ENCODE data around the gene FCGBP. TPM values are rescaled to one million over a fixed set of nuclear protein-coding genes. Genes with fewer than 3 reads are reported as not detected.

The FCGBP gene
- total RNA-seq, 1 donor from 2014 or later, result 17.0 TPM

GRCh38 chr19:39946532-39946931, 12.1 kb upstream of the FCGBP start:
- no peak for DNase-seq

GRCh38 chr19:39943586-39943985, 9.2 kb upstream of the FCGBP start:
- DNase-seq, result no peak

DNA sequence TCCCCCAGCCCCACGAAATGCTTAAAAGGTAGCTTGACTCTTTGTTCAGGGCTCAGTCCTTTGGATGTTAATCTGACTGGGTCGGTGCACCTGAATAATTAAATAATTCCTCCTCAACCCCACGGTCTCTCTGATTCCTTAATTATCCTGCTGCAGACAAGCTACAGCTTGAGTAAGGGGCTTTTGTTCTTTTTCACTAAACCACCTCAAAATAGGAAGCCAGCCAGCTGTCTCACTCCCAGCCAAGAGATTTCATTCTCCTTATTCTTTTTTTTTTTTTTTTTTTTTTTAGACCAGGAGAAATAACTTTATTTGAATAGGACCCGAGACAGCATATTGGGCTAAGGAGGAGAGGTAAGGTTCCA, 7.9 kb upstream of the FCGBP start:
- DNase-seq, result peak; percentile 13

DNA sequence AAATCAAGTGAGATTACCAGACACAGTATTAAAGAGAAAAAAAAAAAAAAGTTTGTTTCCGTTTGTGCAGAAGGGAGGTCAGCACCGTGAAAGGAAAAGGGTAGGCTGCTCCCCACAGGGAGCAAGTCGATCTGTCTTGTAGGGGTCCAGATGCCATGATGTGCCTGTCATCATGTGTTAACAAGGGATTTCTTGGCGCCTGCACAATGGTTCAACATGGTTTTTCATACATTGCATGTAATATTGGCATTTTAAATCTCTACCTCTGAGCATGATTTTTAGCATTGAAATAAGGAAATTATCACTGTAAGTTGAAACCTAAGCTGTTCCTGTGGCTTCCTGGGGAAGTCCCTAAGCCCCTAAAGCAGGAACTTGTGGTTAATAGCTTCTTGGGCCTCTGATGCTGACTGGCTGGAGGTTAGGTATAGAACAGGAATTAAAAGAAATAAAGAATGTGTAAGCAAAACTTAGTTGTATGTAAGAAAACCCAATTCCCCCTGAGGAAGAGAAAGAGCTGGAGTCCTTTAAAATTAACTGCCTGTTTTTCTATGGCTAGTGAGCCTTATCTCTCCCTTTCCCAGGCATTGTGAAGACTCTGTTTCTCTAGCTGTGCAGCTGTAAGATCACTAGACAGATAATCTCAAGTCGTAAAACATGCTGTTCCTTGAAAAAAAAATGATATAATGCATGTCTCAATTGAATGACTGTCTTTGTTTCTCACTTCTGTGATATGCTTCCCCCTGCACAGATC, 7.4 kb upstream of the FCGBP start:
- peak; percentile 14 for DNase-seq

DNA sequence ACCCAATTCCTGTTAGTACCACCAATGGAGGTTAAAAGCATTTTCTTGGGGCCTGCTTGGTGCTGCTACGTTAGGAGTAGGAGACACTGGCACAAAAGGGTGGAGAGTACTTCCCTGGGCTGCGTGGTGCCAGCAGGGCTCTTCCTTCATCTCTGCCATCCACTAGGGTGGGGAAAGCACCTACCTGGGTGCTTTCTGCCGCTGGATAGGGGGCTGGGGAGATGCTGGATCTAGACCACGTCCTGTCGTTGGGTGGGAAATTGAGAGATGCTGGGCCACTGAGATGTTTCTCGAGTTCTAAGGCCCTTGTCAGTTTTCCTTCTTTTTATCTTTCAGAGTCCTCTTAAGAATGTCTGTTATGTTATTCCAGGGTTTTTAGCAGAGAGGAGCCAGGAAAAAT, 6.7 kb upstream of the FCGBP start:
- no peak for DNase-seq

DNA sequence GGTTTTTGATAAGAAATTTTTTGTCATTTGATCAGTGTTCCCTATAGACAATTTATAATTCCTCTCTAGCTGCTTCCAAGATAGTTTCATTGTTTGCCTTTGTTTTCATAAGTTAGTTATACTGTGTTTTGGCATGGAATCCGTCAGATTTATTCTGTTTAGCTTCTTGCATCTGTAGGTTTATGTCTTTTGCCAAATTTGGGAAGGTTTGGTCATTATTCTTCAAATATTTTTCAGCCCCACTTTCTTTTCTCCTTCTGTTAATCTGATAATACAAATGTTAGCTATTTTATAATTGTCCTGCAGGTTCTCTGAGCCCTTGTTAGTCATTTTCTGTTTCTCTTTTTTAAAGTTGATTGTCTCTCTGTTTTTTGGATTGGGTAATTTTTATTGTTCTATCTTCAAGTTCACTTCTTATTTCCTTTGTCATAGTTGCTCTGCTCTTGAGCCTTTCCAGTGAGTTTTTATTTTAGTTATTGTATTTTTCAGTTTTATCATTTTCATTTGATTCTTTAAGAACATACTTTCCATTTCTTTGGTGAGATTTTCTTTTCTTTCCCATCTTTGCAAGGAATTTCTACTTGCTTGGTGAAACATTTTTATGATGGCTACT, 5.9 kb upstream of the FCGBP start:
- DNase-seq, result no peak

DNA sequence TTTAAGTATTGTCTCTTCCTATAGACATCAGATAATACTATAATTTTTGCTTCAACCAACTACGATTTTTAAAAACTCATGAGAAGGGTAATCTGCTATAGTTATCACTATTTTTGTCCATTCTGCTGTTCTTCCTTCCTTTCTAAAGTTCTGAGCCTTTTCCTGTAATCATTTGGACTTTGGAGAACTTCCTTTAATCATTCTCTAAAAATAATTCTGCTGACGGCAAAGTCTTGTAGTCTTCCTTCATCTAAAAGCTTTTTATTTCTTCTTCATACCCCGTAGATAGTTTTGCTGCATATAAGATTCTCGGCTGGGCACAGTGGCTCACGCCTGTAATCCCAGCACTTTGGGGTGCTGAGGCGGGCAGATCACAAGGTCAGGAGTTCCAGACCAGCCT, 5.1 kb upstream of the FCGBP start:
- no peak for DNase-seq

GRCh38 chr19:39937787-39938186, 3.4 kb upstream of the FCGBP start:
- DNase-seq, result no peak

DNA sequence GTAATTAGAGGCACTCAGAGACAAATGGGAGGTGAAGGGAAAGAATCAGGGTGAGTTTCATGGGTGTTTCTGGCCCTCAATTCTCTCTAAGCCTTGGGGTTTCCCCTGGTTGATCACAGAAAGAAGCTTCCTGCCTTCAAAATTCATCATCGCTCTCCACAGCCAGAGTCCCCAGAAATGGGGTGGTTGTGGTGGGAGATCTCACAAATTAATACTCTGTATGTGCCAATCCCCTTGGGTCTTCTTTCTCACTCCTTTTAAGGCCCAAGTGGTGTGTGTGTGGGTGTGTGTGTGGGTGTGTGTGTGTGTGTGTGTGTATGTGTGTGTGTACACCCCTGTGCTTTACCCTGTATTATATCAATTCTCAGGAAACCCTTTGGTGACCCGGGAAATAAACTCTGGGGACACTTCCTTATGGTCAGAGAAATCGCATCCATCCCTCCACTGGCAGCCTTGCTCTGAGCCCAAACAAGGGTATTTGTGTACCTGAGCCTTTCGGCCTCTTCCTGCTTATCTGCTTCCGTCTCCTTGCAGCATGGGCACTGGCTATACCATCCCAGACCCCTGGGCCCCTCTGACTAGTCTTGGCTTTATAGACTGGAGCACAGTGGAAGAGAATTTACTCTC, 2.8 kb upstream of the FCGBP start:
- no peak for DNase-seq

DNA sequence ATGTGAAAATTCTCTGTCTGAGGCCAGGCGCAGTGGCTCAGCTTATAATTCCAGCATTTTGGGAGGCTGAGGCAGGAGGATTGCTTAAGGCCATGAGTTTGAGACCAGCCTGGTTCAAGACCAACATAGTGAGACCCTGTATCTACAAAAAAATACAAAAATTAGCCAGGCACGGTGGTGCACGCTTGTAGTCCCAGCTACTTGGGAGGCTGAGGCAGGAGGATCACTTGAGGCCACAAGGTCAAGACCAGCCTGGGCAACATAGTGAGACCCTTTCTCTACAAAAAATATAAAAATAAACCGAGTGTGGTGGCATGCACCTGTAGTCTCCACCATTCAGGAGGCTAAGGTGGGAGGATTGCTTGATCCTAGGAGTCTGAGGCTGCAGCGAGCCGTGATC, 2.2 kb upstream of the FCGBP start:
- no peak for DNase-seq

DNA sequence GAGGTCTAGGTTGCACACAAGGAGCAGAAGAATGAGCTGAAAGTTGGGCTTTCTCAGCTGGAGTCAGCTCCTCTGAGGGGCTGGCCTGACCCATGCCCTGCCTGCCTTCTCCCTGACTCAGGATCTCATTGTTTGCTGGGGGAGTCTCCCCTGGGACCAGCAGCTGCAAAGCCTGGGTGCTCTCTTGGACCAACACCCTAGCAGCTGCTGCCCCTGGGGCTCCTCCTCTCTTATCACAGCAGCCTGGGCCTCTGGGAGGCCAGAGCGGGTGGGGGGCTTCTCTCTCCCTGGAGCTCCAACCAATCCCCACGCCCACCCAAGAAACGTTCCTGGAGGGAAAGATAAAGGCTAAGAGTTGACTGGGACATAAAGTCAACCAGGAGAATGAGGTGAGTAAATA, 1.6 kb upstream of the FCGBP start:
- no peak for DNase-seq

DNA sequence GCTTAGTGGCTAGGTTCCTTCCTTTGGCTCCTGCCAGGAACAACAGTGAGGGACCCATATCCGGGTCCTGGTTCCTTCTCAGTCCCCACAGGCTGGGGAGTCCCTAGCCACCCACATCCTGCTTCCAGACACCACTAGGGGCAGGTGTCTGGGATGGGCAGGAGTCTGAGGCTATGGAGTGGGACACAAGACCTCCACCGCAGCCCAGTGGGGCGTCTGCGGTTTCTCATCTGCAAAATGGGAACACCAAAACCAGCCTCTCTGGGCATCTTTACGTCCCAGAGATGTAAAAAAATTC, 879 bp upstream of the FCGBP start:
- DNase-seq, result no peak

DNA sequence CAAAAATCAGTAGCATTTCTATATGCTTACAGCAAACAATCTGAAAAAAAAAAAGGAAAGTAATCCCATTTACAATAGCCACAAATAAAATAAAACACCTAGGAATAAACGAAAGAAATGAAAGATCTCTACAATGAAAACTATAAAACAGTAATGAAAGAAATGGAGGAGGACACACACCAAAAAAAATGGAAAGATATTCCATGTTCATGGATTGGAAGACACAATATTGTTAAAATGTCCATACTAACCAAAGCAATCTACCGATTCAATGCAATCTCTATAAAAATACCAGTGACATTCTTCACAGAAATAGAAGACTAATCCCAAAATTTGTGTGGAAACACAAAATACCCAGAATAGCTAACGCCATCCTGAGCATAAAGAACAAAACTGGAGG, 4.7 kb downstream of the FCGBP start:
- DNase-seq, result no peak

DNA sequence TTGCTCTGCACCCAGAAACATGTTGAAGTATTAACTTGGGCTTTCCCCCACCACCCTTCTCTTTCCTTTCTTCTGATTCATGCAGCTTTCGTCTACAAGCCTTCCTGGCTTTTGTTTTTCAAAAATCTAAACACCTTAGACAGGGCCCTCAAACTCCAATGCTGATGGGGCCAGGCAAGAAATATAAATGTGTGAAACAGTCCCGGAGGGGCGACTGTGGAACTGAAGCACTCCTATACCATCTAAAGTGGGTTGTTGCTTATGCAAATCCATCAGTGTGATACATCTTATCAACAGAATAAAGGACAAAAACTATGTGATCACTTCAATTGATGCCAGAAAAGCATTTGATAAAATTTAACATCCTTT, 6.1 kb downstream of the FCGBP start:
- no peak for DNase-seq

GRCh38 chr19:39927524-39928356, 6.7 kb downstream of the FCGBP start:
- DNase-seq, result no peak

GRCh38 chr19:39927076-39927475, 7.4 kb downstream of the FCGBP start:
- no peak for DNase-seq

DNA sequence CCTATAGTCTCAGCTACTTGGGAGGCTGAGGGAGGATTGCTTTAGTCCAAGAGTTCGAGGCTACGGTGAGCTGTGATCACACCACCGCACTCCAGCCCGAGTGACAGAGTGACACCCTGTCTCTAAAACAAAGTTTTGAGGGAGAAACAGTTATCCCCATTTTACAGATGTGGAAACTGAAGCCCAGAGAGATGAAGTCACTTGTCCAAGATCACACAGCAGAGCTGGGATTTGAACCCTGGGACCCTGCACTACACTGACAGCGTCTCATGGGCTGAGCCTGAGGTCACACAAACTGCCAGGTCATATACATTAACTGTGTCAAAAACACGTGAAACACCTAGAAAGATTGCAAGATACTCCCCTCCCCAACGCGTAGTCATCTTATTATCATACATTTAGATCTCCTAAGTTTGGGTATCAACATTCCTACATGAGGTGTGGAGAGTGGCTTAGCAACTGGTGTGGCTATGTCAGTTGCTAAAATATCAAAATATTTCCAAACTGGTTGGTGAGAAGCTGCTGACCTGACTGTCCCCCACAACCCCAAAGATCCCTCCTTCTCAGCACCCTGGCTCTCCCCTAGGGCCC, 8.2 kb downstream of the FCGBP start:
- DNase-seq, result no peak

DNA sequence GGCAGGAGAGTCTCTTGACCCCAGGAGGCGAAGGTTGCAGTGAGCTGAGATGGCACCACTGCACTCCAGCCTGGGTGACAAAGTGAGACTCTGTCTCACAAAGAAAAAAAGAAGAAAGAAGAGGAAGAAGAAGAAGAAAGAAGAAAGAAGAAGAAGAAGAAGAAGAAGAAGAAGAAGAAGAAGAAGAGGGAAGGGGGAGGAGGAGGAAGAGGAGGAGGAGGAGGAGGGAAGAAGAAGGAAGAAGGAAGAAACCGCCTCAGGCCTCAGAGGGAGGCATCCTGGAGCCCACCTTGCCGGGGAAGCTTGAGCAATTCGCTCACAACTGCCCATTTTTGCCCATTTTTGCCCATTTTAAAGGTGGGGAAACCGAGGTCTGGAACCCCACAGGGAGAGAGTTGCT, 9.5 kb downstream of the FCGBP start:
- DNase-seq, result no peak

- no peak for DNase-seq
These were observed 10.0 kb downstream of the FCGBP start for GRCh38 chr19:39924389-39924788.

GRCh38 chr19:39923862-39924261, 10.6 kb downstream of the FCGBP start:
- no peak for DNase-seq

DNA sequence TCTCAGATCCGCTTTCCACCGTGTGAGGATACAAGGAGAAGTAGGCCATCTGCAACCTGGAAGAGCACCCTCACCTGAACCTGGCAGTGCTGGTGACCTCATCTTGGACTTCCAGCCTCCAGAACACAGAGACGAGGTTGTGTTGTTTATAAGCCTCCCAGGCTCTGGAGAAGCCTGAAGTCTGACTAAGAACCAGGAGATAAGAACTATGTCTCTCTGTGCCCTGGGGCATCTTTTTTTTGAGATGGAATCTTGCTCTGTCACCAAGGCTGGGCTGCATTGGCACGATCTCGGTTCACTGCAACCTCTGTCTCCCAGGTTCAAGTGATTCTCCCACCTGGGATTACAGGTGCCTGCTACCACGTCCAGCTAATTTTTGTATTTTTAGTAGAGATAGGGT, 14.5 kb downstream of the FCGBP start:
- DNase-seq, result no peak

- DNase-seq, result no peak
These were observed 16.2 kb downstream of the FCGBP start for GRCh38 chr19:39918183-39918651.
